GM19099 (cell line): Measurements from ENCODE around the gene GPR4.

ENCODE experiments used
- POLR2A ChIP-seq: IDR thresholded peaks from 3 replicates; pipeline ENCODE4 v1.6.1; 2011; ENCODE audit warnings: low read depth; ENCODE audit not compliant: insufficient read length; ENCODE audit errors: extremely low read depth

Gene GPR4

DNA sequence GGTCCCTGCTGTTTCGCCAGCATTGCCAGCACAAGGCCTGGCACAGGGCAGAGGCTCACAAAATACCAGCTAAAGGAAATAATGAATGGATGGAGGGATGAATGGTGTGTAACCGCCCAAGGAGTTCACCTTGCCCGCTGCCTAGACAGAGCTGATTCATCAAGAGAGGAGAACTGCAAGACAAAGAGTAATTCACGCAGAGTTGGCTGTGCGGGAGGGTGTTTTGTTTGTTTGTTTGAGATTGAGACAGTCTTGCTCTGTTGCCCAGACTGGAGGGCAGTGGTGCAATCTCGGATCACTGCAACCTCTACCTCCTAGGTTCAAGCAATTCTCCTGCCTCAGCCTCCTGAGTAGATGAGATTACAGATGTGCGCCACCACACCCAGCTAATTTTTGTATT, 20.4 kb downstream of the GPR4 start:
- TF ChIP-seq POLR2A = no peak

GRCh38 chr19:45578861-45579260, 23.2 kb downstream of the GPR4 start:
- TF ChIP-seq POLR2A = no peak

- no peak for TF ChIP-seq POLR2A
These were observed 24.7 kb downstream of the GPR4 start for GRCh38 chr19:45577111-45577905.

DNA sequence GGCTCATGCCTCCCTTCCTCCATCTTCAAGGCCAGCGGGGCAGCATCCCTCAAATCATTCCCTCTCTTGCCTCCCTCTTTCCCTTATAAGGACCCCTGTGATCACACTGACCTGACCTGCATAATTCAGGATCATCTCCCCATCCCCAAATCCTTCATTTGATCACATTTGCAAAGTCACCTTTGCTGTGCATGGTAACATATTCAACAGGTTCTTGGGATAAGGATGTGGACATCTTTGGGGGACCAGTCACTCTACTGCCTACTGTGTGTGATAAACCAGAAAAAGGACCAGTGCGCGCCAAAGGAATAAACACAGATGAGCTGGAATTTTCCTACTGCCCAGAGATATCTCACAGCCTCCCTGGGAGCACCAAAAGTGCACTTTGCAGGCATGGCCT, 25.3 kb downstream of the GPR4 start:
- TF ChIP-seq POLR2A = no peak

DNA sequence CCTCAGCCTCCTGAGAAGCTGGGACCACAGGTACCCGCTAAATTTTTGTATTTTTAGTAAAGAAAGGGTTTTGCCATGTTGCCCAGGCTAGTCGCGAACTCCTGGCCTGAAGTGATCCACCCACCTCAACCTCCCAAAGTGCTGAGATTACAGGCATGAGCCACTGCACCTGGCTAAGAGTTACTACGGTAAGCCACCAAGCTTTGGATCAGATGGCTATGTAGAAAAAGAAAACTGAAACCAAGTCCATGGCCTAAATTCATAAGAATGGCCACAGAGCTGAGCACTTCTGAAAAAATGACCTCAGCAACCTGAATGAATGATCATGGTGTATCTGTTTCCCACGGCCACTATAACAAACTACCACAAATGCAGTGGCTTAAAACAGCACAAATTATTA, 26.8 kb downstream of the GPR4 start:
- TF ChIP-seq POLR2A = no peak

DNA sequence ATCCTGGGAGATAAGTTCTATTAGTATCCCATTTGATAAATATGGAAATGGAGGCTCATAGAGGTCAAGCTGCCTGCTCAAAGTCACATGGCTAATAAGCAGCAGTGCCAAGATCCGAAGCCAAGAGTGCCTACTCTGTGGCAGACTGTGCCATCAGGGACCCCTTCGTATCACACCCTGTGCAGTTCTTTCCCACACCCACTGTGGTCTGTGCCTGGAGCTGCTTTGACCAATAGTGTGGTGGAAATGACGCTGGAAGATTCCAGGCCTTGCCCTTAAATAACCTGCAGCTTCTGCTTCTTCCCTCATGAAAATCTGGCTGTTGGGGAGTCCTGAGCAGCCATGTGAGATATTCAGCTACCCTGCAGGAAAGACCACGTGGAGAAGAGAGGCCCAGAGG, 27.5 kb downstream of the GPR4 start:
- no peak for TF ChIP-seq POLR2A

DNA sequence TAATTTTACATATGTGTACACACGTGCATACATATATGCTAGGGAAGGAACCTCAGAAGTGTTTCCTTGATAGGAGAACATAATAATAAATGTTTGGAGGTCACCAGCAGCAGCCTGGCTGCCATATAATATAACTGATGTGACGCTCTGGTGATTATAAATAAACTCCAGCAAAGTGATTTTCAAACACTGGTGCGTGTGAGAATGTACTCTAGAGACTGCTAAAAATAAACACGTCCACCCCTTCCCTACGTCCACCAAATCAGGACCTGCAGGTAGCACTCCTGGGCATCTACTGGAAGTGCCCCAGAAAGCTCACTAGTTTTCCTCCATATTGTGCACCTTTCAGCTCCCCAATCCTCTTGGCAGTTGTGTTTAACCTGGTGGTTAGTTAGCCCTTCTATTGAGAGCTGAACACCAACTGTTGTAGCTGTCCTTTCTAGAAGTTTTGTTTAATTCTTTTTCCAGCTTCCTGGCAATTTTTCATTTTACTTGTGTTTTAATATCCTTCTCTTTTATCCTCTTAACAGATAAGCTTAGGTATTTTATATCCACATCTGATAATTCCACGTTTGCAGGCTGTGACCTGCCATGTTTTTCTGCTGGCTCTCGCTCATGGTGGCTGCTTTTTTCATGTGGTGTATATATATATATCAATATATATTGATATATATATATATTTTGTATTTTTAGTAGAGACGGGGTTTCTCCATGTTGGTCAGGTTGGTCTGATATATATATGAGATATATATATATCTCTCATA, 30.4 kb downstream of the GPR4 start:
- TF ChIP-seq POLR2A = no peak

- TF ChIP-seq POLR2A = no peak
These were observed 32.2 kb downstream of the GPR4 start for GRCh38 chr19:45569619-45570421.

DNA sequence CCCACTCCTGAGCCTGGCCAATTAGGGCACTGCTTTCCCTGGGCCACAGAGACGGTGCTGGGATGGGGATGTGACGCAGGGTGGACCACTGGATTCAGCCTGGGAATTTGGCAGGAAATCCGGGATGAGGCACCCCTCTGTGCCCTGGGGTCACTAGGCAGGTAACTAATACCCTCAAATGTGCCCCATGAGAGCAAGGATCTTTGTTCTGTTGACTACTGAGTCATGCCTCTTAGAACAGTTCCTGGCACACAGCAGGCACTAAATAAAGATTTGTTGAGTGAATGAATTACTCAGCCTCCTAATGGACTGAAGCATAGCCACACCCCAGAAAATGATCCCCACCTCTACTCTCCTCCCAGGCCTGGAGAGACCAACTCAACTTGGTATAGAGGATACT, 33.3 kb downstream of the GPR4 start:
- no peak for TF ChIP-seq POLR2A

DNA sequence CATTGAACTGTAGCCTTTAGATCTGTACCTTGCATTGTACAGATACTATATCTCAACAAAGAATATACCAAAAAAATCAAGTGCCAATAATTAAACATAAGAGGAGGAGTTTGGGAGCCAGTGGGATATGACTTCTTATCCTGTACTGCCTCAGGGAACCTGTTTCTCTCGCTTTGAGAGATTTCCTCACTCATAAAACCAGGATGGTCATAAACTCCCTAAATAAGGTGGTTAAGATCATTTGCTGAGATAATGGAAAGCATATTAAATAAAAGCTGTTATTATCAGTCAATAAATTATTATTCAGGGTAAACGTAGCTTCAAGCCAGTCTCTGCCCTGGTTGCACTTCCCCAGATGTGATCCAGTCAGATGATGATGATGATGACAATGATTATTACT, 34.4 kb downstream of the GPR4 start:
- no peak for TF ChIP-seq POLR2A

DNA sequence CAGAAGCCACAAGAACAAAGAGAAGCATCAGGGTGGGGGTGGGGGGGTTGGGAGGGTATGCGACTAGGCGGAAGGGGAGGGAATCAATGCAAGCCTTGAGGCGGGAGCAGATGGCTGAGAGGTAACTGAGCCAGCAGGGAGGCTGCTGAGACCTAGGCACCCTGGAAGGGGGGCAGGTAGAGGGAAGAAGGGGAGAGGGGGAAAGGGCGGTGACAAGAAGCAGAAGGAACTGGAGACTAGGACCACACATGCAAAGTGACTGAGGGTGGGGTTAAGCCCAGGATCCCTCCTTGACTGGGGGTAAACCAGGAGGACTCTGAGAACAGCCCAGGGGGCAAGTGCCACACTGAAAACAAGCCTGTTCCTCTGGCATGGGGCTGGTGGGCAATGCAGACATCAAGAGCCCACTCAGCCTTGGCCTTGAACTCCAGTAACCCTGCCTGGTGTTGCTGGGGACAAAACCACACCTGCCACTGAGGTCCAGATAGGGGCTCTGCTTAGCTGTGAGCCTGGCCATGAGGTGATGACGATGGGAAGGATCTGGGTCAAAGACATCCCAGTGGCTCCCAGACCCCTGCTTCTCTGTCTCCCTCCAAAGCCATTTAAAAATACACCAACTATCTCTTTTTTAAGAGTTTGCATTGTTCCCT, 37.8 kb downstream of the GPR4 start:
- TF ChIP-seq POLR2A = no peak

DNA sequence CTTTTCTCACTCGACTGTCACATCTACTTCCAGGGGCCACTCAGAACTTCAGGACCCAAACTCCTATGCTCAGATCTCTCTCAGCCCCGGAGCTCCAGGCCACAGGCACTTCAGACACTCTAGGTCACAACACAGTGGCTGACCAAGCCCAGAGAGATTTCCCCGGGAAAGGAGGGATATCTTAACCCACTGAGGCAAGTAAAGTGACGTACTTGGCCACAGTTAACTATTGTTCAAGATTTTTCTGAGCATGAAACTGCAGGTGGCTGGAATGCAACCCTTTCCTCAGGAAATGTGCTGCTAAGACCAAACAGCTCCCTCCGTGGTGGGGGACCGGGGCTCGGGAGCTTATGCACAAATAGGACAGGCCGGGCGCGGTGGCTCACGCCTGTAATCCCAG, 41.3 kb downstream of the GPR4 start:
- TF ChIP-seq POLR2A = no peak

DNA sequence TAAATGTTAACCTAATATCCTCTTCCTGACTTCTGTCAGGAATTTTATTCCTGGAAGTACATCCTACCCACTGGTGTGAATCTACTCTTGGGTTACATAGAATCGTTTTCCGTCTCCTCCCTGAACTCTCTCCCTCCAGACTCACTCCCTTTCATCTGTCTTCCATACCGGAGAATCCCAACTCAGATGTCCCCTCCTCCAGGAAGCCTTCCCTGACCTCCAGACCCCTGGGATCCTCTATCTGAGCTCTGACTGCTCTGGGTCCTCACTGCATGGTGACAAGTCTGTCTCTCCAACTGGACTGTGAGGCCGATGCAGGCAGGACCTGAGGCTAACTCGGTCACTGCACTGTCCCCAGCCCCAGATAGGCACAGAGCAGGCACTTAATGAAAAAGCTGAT, 42.0 kb downstream of the GPR4 start:
- TF ChIP-seq POLR2A = no peak

DNA sequence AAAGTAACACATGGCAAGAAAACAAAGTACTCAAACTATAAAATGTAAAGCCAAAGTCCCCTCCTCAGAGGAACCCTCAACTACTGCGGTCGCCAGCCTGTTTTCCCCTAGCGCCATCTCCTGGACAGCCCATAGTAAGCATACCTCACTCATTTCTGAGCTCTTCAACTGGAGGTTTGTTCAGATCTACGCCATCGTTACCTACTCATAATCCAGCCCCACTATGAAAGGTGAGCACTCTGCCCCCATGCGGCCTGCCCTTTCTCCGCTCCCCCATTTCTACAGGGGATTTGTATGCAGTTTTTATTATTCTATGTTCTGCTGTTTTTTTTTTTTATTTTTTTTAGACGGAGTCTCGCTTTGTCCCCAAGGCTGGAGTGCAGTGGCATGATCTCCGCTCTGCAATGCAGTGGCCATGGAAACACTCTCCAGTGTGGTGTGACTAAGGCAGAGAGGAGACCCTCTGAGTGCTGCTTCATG, 43.6 kb downstream of the GPR4 start:
- TF ChIP-seq POLR2A = no peak

DNA sequence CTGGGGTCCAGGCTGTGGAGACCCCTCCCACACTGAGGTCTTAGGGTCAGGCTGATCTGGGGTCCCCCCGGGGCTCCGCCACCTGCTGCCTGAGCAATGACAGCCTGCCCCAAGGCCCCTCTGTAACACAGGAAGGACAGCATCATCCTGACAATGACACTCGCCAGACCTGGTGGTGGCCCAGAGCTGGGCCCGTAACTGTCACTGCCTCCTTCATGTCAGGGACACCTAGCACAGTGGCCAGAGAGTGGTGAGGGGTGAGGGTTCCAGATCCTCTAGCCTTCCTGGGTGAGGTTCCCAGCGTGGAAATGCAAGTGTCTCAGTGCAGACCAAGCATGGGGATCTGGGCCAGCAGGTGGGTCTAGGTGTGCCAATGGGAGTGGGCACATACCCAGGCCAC, 45.2 kb downstream of the GPR4 start:
- no peak for TF ChIP-seq POLR2A
